Prostate gland (tissue), 2 donors: ENCODE measurements around the gene UNC13B.

Experiments used
- POLR2A ChIP-seq: fragments of 450-650 bp; IDR thresholded peaks from one replicate; pipeline ENCODE4 v1.6.1; 2016; ENCODE audit warnings: antibody characterized with exemption, mild to moderate bottlenecking
- POLR2AphosphoS5 ChIP-seq: sonication (generic); formaldehyde crosslinking; IDR thresholded peaks from one replicate; pipeline ENCODE4 v1.6.1; 2017; ENCODE audit warnings: antibody characterized with exemption
- TF ChIP-seq, protein P1 (sequence below), 4 experiments: fragments of 200-600 bp in 2 of 4; fragments of 450-650 bp in 2 of 4; sonication (generic) in 2 of 4; IDR thresholded peaks; 1 replicate in 3 of 4; 2 replicates in 1 of 4; pipeline ENCODE4 v1.5.1; 2016 to 2019; ENCODE audit warnings: antibody characterized with exemption in 4 of 4, mild to moderate bottlenecking in 2 of 4, moderate library complexity in 2 of 4

DNA sequence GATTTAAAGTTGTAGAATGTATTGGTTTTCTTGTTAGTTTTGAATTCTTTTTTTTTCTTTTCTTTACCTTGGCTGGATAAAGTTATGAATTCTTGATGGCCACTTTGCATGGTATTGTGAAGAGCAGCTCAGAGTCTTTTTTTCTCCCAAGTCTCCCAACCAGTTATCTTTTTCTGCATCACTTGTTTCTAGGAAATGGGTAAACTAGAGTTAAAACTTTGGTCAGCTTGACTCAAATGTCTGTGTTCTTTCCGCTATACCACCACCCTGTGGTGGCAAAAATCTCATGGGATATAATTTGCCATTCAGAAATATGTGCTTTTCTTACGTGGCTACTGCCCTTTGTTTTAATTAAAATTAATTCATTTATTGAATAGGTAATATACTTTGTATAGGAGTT lies 113.2 kb downstream of the UNC13B start:
- TF ChIP-seq, protein P1, sequence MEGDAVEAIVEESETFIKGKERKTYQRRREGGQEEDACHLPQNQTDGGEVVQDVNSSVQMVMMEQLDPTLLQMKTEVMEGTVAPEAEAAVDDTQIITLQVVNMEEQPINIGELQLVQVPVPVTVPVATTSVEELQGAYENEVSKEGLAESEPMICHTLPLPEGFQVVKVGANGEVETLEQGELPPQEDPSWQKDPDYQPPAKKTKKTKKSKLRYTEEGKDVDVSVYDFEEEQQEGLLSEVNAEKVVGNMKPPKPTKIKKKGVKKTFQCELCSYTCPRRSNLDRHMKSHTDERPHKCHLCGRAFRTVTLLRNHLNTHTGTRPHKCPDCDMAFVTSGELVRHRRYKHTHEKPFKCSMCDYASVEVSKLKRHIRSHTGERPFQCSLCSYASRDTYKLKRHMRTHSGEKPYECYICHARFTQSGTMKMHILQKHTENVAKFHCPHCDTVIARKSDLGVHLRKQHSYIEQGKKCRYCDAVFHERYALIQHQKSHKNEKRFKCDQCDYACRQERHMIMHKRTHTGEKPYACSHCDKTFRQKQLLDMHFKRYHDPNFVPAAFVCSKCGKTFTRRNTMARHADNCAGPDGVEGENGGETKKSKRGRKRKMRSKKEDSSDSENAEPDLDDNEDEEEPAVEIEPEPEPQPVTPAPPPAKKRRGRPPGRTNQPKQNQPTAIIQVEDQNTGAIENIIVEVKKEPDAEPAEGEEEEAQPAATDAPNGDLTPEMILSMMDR (IDR thresholded peaks at IDR 0.05) = no peak
- TF ChIP-seq POLR2A (no peak), POLR2AphosphoS5 (no peak)
